Activated CD8-positive, alpha-beta memory T cell treated with anti-CD3 and anti-CD28 coated beads, Interleukin-2, amount 50 U/mL, for 48 hours (primary cell): ENCODE data around the gene CNNM4.
A peak's percentile ranks its signal among the peaks of the same experiment; 100 is the strongest.

ENCODE experiments used
- DNase-seq: peaks from one replicate; pipeline ENCODE4 v3.0.0-alpha.2; 2020

The CNNM4 gene

GRCh38 chr2:96760036-96760985 is at the start of gene CNNM4:
Gene CNNM4, plus strand, starts transcription at chr2:96760902. Its CDS starts 98 bp downstream, at chr2:96761000.
- peak; percentile 95 for DNase-seq

DNA sequence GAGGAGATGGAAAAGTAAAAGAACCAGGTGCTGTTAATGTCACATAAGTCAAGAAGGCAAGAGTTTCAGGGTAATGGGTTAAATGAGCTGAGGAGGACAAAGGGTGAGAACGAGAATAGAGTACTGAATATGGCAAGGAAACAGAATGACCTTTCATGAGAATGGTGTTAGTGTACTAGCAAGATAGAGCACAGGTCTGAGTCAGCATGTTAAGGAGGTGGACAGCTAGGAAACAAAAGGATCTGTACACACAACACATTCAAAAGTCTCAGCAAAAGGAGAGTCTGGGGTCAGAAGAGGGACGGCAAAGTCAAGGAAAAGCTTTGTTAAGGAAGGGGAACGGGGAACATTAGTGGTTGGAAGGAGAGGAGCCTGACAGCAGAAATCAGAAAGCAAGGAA is 49.7 kb upstream of the CNNM4 start:
- DNase-seq: no peak

DNA sequence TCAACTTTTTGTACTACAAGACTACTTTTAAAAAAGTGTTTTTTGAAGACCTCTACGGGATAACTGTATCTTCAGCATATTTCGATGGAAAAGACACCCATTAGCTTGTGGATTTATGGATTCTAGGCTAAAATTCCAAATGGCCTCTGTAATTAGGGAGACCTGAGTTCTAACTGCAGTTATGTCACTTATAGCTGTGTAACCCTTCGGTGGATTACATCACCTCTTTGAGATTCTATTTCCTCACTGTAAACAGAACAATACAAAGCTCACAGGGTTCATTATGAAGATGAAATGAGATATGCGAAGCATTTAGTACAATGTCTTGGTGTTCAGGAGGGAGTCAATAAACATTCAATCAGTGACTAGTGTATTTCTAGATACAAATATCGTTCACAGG is 45.0 kb upstream of the CNNM4 start:
- DNase-seq: no peak

GRCh38 chr2:96716388-96716787 is 44.3 kb upstream of the CNNM4 start:
- DNase-seq: no peak

GRCh38 chr2:96726131-96726530 is 34.6 kb upstream of the CNNM4 start:
- no peak for DNase-seq

- no peak for DNase-seq
Observed at GRCh38 chr2:96727431-96727830, 33.3 kb upstream of the CNNM4 start.

GRCh38 chr2:96729748-96730147 is 31.0 kb upstream of the CNNM4 start:
- DNase-seq: no peak

GRCh38 chr2:96730212-96730611 is 30.5 kb upstream of the CNNM4 start:
- no peak for DNase-seq

DNA sequence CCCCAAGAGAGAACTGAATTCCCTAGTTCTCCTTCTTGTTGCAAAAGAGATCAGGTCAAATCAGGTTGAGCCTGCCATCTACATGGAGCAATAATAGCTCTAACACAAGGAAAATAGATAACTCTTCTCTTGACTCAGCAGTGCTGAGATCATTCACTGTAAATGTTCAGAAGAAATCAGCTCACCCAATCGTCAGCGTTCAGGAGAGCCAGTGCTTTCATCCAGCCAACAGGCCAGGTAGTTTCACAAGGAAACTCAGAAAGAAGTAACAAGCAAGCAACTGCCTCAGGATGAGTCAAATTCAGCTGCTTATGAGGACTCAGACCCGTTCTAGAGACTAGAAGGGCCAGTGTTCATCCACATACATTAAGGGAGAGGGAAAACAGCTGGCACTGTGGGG is 26.8 kb upstream of the CNNM4 start:
- DNase-seq: no peak

GRCh38 chr2:96734880-96735583 is 25.7 kb upstream of the CNNM4 start:
- DNase-seq: no peak

GRCh38 chr2:96737251-96737650 is 23.5 kb upstream of the CNNM4 start:
- no peak for DNase-seq

GRCh38 chr2:96737831-96738230 is 22.9 kb upstream of the CNNM4 start:
- DNase-seq: no peak

DNA sequence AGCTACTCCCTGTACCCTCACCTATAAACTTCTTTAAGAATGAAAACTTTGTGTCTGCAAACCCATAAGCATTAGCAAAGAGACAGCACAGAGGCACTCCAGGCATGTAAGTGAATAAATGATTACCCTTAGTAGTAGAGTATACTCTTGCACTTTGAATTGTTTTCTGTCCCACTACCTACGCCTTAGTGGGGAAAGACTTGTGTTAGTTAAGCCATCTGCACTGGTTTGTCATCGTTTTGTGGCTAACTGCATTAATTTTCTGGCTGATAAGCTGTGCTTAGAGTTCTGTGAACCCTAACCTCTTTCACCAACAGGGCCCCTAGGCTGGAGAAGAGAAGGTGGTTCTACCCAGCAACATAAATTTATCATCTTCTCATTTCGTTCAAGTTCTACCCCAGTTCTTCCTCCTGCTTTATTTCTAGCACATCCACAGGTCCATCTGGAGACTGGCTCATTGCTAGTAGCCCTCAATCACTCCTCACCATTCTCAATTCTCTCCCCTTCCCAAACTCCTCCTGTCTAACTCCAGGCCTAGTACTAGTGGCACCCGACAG is 21.5 kb upstream of the CNNM4 start:
- DNase-seq: no peak

DNA sequence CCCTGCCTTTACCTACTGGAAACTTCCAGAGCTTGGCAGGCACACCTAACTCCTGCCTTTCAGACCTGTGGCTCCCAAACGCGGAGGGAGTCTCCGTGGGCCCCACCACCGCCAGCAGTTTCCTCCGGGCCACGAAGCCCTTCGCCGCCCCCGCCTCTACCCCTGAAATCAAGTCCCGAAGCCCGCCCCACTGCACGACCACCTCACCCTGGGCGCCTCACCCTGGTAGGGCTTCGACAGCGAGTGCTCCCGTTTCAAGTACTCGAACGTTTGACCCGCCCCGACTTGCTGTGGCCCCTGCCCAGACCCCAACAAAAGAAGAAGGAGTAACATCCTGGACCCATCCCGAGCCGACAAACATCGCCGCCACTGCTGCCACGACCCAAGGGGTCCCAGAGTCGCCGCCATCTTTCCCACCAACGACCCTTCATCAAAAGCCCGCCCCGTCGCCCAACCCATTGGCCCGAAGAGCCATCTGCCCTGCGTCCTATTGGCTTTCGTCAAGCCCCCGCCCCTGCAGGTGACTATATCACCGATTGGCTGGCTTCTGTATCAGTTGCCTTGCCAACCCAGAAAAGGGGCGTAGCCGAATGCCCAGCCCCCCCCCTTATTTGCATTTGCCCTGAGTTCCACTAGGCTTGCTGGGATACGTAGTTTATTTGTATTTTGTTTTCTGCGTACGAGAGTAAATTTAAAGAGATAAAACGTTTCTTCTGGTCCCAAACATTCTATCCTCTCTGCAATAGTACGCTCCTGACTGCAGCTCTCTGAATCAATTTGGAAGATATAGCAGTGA is 20.9 kb upstream of the CNNM4 start, which contains the start of gene LMAN2L:
LMAN2L (minus strand) TSS at position 432 of the 796 bp plus-strand sequence; CDS start at position 408, 24 bp downstream.
- peak; percentile 96 for DNase-seq

DNA sequence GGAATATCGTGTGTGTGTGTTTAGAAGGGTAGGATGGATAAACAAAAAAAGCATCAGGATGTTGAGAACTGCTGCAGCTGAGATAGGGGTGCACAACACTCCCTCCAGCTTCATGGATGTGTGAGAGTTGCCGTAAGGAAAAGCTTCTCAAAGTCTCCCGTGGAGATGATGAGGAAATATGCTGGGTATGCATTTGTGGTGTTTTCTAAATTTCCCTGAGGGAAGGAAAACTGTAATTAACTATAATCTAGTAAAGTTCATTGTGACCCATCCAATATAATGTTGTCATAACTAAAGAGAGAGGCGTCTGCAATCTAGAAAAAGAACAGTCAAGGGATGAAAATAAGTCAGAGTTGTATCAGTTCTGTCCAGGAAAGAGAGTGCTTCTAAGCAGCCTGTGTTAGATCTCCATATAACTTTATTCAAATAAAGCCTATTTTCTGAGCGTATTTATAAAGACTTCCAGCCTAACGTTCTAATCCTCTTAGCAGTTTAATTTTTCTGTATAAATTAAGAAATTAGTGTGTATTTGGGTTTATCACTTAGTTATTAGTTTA is 13.6 kb upstream of the CNNM4 start:
- DNase-seq: no peak

DNA sequence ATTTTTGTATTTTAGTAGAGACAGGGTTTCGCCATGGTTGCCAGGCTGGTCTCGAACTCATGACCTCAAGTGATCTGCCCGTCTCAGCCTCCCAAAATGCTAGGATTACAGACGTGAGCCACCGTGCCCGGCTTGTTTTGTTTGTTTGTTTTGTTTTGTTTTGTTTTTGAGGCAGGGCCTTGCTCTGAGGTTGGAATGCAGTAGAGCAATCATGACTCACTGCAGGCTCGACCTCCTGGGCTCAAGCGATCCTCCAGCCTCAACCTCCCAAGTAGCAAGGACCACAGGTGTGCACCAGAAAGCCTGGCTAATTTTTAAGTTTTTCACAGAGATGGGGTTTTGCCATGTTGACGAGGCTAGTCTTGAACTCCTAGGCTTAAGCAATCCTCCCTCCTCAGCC is 8.9 kb upstream of the CNNM4 start:
- DNase-seq: no peak

GRCh38 chr2:96753661-96754282 is 6.9 kb upstream of the CNNM4 start:
- no peak for DNase-seq

DNA sequence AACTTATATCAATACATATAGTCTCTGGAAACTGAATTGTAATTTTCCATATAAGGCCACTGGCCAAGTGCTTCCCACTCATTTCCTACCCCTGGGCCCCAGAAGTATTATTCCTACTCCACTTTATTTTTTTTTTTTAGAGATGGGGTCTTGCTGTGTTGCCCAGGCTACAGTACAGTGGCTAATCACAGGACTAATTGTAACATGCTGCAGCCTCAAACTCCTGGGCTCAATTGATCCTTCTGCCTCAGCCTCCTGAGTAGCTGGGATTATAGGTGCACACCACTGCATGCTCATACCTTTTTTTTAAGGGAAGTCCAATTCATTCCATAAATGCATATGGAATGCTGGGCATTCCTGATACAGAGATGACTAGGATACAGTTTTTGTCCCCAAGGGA is 6.4 kb upstream of the CNNM4 start:
- no peak for DNase-seq

DNA sequence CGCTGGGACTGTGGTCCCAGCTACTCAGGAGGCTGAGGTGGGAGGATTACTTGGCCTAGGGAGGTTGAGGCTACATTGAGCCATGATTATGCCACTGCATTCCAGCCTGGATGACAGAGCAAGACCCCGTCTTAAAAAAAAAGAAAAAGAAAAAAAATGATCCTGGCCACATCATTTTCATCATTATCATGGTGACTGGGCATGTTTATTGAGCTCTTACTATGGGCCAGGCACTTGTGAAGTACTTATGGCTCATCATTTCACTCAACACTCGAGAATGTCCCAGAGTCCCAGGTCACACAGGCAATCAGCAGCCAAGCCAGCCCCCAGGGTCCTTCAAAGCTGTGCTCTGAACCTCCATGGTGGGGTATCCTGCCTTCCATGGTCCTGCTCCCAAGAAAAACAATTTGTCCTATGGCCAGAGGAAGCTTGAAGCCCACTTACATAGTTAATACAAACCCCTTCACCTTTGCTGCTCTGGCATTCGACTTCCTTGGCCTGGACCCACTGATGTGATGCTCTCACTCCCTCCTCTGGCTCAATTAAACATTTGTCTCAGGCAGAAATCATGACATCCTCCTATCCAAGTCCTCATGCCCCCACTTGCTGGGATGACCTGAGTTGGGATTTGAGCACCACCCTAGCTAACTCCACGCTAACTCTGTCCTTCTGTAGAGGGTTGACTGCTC is 3.8 kb upstream of the CNNM4 start:
- no peak for DNase-seq

DNA sequence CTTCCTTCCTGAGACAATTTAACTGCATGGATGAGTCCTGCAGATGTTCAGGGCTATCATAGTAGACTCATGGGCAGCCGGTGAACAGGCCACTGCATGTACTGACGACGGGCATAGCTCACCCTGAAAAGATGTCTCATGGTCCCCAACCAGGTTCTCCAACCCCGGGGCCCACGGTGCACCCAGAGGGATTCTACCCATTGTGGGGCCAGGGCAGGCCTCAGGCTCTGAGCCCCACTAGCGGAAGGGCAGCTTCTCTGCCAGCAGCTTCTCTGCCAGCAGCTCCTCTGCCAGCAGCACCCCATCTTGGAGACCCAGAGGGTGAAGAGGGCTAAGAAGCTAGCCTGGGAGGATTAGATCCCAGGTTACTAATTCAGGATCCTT is 3.2 kb upstream of the CNNM4 start:
- no peak for DNase-seq

DNA sequence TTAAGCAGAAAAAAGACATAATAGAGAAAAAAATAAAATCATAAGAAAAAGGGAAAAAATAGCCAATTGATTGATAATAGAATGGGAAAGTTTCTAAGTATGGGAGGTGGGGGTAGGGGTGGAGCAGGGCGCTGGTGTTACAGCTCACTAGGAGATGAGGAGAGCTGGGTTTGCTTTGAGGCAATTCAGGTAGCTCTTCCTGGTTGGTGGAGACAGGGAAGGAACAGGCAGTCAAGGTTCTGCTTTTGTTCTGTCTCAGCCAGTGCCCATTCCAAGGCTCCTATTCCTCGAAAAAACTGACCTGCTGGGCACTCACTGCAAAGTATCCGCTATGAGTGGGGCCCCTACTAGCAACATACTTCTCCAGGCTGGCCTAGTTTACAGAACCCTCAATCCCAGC is 1.7 kb upstream of the CNNM4 start:
- no peak for DNase-seq
